ENCODE measurements around the gene RUNX3.

RUNX3 gene

GRCh38 chr1:24928689-24929397 lies 1.2 kb downstream of the RUNX3 start:
- H3K4me3 ChIP-seq (replicated peaks in 1 of 2; ENCODE audit: low read depth in 2 of 2, low read length in 2 of 2): no peak overlapping the region
- no peak for DNase-seq (ENCODE audit: low read depth in 2 of 2)
- TF ChIP-seq CTCF (IDR thresholded peaks at IDR 0.05; ENCODE audit: low read depth, low read length): no peak

GRCh38 chr1:24927988-24928688 lies 1.9 kb downstream of the RUNX3 start:
- H3K4me3 ChIP-seq (replicated peaks in 1 of 2; ENCODE audit: low read depth in 2 of 2, low read length in 2 of 2): no peak overlapping the region
- peak in 1 of 2 donors; percentile 30 for DNase-seq (ENCODE audit: low read depth in 2 of 2)
- no peak for TF ChIP-seq CTCF (IDR thresholded peaks at IDR 0.05; ENCODE audit: low read depth, low read length)

GRCh38 chr1:24927473-24927872 lies 2.6 kb downstream of the RUNX3 start:
- no peak overlapping the region for H3K4me3 ChIP-seq (replicated peaks in 1 of 2; ENCODE audit: low read depth in 2 of 2, low read length in 2 of 2)
- DNase-seq (ENCODE audit: low read depth in 2 of 2): no peak
- no peak for TF ChIP-seq CTCF (IDR thresholded peaks at IDR 0.05; ENCODE audit: low read depth, low read length)

GRCh38 chr1:24926563-24927249 lies 3.4 kb downstream of the RUNX3 start:
- no peak for TF ChIP-seq CTCF (IDR thresholded peaks at IDR 0.05; ENCODE audit: low read depth, low read length)
- peak in 1 of 2 donors; percentile 23 for DNase-seq (ENCODE audit: low read depth in 2 of 2)
- H3K4me3 ChIP-seq (replicated peaks in 1 of 2; ENCODE audit: low read depth in 2 of 2, low read length in 2 of 2): no peak overlapping the region

GRCh38 chr1:24925963-24926362 lies 4.1 kb downstream of the RUNX3 start:
- H3K4me3 ChIP-seq (replicated peaks in 1 of 2; ENCODE audit: low read depth in 2 of 2, low read length in 2 of 2): no peak overlapping the region
- no peak for DNase-seq (ENCODE audit: low read depth in 2 of 2)
- no peak for TF ChIP-seq CTCF (IDR thresholded peaks at IDR 0.05; ENCODE audit: low read depth, low read length)

GRCh38 chr1:24925082-24925779 lies 4.8 kb downstream of the RUNX3 start:
- no peak for TF ChIP-seq CTCF (IDR thresholded peaks at IDR 0.05; ENCODE audit: low read depth, low read length)
- no peak overlapping the region for H3K4me3 ChIP-seq (replicated peaks in 1 of 2; ENCODE audit: low read depth in 2 of 2, low read length in 2 of 2)
- no peak for DNase-seq (ENCODE audit: low read depth in 2 of 2)
